ENCODE data around the gene CTIF.
A peak's percentile ranks its signal among the peaks of the same experiment; 100 is the strongest.
"Not testable (repeated sequence)": the region's sequence is repeated elsewhere in the genome, so short reads cannot be mapped to it uniquely, and the experiment has no call there.

The CTIF gene

DNA sequence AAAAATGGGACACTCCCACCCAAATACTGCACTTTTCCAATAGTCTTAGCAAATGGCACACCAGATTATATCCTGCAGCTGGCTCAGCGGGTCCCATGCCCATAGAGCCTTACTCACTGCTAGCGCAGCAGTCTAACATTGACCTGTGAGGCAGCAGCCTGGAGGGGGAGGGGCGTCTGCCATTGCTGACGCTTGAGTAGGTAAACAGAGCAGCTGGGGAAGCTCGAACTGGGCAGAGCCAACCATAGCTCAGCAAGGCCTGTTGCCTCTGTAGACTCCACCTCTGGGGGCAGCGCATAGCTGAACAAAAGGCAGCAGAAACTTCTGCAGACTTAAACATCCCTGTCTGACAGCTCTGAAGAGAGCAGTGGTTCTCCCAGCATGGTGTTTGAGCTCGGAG is 110.4 kb downstream of the CTIF start:
- DNase-seq, result no peak

DNA sequence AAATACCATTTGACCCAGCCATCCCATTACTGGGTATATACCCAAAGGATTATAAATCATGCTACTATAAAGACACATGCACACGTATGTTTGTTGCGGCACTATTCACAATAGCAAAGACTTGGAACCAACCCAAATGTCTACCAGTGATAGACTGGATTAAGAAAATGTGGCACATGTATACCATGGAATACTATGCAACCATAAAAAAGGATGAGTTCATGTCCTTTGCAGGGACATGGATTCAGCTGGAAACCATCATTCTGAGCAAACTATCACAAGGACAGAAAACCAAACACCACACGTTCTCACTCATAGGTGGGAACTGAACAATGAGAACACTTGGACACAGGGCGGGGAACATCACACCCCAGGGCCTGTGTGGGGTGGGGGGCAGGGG is 115.8 kb downstream of the CTIF start:
- DNase-seq, result not testable (repeated sequence)

GRCh38 chr18:48655508-48655907 is 116.7 kb downstream of the CTIF start:
- no peak for DNase-seq

DNA sequence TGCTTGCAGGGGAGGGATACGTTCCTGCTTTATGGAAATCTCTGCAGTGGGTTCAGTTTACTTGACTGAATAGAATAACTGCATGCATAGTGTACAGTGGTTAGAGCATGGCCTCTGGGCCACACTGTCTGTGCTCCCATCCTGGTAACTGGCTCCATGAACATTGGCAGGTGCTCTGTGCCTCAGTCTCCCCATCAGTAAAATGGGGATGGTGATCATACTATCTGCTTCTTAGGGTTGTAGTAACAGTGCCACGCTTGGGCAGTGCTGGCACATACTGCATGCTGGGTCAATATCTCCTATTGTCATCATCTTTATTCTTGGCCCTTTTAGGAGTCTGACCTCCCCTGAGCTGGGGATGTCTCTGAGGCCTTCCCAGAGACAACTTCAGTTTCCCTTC is 117.3 kb downstream of the CTIF start:
- no peak for DNase-seq

DNA sequence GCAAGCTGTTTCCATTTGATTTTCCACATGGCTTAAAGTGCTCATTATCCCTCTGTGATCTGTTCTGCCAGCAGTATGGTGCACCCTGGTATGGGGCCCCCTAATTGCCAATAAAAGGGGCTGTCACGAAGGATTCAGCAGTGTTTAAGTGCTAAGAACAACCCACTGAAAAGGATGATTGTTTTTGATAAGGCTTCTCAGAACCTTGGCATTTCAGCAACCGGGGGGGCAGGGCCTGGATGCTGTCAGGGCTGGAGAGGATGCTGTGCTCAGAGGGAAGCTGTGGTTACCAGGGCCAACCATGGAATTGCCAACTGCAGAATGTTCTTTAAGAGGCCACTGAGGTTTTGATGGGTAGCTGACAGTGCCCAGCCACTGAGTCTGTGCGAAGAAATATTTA is 117.8 kb downstream of the CTIF start:
- no peak for DNase-seq

- DNase-seq, result no peak
Measured at GRCh38 chr18:48657447-48658120, 118.8 kb downstream of the CTIF start.

DNA sequence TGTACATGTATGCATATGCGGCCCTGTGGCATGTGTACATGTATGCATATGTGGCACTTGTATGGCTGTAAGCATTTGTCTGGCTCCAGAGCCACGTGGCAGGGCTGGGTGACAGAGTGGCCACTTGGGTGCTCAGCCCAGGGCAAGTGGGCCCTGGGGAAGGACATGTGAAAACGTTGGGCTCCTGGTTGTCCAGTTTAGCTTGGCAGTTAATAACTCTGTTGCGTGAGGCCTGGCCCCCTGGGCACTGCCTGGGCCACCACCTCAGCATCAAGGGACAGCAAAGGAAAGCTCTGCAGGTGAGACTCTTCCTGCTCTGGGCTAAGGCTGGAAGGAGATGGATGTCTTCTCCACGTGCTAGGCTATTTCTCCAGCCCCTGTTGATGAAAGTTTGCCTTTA is 119.9 kb downstream of the CTIF start:
- no peak for DNase-seq

DNA sequence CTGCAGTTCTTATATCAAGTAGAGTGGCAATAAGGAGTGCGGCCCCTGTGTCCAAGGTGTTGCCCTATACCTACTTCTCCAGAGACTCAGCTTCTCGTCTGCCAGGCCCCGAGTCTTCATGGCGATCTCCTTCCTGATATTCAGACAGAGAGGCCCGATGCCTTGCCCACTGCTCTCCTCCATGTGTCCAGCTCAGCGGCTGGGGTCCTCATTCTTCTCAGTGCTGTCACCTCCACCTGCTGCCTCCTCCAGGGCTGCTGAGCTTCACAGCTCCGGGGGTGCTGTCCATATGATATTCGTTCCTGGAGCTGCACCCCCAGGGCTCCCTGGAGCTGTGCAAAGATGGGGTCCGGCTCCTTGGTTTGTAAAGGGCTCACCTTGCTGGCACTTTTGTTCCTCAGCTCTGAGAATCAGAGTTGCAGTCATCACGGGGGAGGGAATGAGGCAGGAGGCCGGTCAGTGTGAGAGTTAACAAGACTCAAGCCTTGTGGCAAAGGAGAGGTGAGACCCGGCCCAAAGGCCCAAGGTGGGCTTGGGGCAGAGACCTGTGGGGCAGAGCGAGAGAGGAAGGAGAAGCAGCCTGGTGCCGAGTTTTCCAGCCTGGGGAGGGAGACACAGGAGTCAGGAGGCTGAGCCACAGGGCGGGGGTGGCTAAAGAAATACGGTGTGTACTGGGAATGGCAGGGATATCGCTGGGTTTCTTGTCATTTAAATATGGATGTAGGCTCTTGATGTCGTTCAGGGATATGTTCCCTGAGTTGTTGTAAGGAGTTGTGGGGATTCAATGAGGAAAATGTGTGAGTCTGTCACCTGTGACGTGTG is 120.6 kb downstream of the CTIF start:
- DNase-seq, result no peak

- DNase-seq, result no peak
Measured at GRCh38 chr18:48660346-48661228, 121.8 kb downstream of the CTIF start.

DNA sequence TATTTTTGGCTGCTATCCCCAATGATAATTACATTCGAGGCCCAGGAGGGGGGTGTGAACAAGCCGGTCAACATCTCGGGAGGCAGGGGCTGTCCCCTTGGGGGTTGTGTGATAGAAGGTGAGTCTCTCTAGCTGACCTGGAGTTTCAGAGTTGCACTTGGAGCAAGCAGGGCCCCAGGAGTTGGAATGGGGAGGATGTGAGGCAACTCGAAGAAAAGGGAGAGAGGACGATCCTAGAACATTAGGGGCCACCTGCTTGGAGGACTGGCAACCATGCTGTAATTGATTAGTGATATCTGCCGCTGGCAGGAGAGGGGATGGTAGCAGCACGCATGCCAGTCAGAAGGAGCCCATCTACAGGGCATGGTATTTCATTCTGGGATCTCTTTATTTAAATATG is 122.6 kb downstream of the CTIF start:
- DNase-seq, result no peak

DNA sequence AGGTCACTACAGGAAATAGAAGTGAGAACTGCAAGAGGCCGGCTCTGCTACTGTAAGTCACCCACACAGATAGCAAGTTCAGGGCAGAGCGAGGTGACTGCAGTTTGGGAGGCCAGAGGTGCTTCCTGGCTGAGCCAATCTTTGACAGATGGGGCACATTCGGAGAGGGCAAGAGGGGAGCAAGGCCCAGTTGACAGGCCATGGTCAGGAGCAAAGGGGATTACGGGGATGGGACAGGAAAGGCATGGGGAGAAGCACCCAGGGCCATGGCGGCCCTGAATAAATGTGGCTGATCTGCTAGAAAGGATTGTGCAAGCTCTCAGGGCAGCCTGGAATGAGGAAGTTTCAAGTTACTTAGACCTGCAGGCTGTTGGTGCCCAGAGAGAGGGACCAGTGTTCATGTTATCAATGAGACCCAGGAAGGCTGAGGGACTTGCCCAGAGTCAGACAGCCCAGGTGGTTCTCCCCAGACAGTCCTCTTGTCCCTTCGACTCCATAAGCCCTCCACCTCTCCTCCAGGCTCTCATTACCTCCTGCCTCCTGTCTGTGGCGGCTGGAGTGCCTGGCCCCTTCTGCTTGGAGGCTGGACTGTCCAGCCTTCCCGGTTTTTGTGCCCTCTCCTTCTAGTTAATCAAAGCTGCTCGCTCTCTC is 123.3 kb downstream of the CTIF start:
- no peak for DNase-seq

DNA sequence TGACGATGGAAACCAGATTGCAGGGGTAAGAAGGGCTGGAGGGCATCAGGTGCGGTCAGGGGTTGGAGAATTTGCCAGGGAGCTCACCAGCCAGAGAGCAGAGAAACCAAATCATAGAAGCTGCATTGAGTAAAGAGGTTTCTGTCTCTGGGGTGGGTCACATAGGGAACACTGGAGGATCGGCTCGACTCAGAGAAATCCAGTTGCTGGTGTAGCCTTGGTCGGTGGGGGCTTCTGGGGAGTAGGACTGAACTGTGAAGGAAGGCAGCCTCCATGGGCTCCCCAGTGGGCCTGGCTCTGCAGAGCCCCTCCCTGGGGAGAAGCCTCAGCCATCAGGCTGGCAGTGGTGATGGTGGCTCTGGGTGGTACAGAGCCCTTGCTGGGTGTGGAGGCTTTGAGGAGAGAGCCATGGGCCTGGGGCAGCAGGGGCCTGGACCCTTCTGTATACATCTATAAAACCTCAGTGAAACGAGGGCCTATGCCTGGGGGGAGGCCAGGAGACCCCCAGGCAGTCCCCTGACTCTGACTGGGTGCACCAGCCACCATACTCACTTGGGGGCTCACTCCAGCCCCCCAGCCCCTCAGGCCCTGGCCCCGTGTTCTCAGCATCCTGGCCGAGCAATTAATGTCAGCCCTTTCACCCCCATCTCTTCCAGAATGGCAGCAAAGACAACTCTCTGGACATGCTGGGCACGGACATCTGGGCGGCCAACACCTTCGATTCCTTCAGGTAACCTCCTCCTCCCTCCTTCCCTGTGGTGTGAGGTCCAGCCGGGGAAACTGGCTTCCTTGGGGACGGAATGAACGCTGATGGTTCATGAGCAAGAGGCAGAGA is 124.5 kb downstream of the CTIF start:
- no peak for DNase-seq

DNA sequence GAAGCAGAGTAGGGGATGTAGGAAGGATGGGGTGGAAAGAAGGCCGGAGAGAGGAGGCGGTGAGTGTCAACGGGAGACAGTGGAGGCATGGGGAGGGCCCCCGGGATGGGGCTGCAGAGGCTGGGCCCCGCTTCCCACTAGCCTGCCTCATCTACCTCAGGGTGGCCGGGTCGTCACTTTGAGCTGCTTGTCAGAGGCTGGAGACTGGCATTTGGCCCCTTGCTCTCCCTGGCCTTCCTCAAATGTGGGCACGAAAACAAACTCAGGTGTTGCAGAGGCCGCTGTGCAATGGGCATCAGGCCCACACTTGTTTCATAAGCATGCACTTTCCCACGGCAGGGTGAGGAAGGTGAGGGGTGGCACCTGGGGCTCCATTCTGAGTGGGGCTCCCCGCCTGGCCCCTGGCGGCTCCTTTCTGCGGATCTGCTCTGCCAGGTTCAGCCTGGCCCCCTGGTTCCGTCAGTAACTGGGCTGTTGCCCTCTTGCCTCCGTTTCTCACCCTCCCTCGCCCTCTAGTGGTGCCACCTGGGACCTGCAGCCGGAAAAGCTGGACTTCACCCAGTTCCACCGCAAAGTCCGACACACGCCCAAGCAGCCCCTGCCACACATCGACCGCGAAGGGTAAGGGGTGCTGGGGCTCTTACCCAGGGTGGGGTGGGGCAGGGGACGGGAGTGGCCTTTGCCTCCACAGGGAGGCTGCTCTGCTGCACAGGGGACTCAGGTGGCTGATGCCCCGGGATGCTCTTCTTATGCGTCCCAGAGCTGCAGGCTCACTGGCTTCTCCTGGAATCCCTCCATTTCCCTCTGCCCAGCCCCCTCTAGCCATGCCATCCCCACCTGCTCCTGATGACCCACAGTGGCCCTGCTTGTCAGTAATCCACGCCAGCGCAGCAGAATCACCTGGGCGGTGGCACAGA is 125.4 kb downstream of the CTIF start:
- DNase-seq, result peak; percentile 54

DNA sequence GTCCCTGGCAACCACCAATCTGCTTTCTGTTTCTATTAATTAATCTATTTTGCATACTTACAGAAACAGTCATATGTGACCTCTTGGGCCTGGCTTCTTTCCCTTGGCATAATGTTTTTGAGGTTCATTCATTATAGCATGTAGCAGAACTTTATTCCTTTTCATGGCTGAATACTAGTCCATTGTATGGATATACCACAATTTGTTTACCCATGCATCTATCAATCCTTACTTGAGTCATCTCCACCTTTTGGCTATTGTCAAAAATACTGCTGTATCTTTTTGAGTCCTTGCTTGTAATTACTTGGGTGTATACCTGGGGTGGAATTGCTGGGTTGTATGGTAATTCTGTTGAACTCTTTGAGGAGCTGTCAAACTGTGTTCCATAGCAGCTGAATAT is 126.8 kb downstream of the CTIF start:
- no peak for DNase-seq

GRCh38 chr18:48666613-48667012 is 127.8 kb downstream of the CTIF start:
- no peak for DNase-seq

GRCh38 chr18:48667276-48668254 is 128.7 kb downstream of the CTIF start:
- no peak for DNase-seq

- no peak for DNase-seq
Measured at GRCh38 chr18:48668466-48669179, 129.8 kb downstream of the CTIF start.

DNA sequence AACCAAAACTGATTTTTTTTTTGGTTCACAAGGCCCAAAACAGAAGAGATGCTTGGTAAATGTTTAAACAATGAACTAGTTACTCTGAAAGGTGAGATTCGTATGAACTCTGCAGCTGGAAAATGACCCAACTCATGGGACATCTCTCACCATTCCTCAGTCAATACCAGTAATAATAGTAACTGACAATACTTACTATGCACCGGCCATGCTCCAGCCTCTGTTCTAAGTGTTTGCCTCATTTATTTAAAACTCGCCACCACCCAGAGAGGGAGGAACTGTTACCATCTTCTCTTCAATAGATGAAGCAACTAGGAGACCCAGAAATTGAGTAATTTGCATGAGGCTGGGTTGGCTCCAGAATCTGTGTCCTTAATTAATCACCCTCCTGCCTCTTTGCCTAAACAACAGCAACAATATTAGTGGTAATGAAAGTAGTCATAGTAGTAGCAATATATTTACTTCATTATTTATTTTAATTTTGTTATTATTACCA is 130.4 kb downstream of the CTIF start:
- no peak for DNase-seq
